HEK293T (cell line): ENCODE data around the gene MAGED1.
A peak's percentile ranks its signal among the peaks of the same experiment; 100 is the strongest.
"Not testable (repeated sequence)": the region's sequence is repeated elsewhere in the genome, so short reads cannot be mapped to it uniquely, and the experiment has no call there.

Experiments
- CTCF ChIA-PET: fragments of 350-600 bp; formaldehyde crosslinking; extraction: SDS; loops from one replicate; lab custom pipeline; 2021; ENCODE audit warnings: antibody characterized with exemption, inconsistent platforms; lab: Yijun Ruan, JAX
- POLR2A ChIA-PET: fragments of 350-600 bp; formaldehyde crosslinking; extraction: SDS; loops from one replicate; lab custom pipeline; 2020; ENCODE audit warnings: antibody characterized with exemption, inconsistent platforms; lab: Yijun Ruan, JAX
- DNase-seq: peaks from one replicate; pipeline ENCODE4 v3.0.0; 2012; ENCODE audit warnings: mixed read lengths; ENCODE audit errors: extremely low spot score
- ARNT ChIP-seq: fragments of 450-650 bp; IDR thresholded peaks from 2 replicates; pipeline ENCODE4 v1.6.1; 2017; ENCODE audit warnings: mild to moderate bottlenecking
- BHLHE40 ChIP-seq: fragments of 450-650 bp; IDR thresholded peaks from 2 replicates; pipeline ENCODE4 v1.6.1; 2016; ENCODE audit warnings: mild to moderate bottlenecking, moderate library complexity, borderline replicate concordance
- CTBP1 ChIP-seq: fragments of 450-650 bp; IDR thresholded peaks from 2 replicates; pipeline ENCODE4 v1.6.1; 2016; ENCODE audit warnings: borderline replicate concordance
- ELF4 ChIP-seq: fragments of 450-650 bp; IDR thresholded peaks from 2 replicates; pipeline ENCODE4 v1.6.1; 2017; ENCODE audit warnings: antibody characterized with exemption
- FOXA1 ChIP-seq: fragments of 450-650 bp; IDR thresholded peaks from 2 replicates; pipeline ENCODE4 v1.6.1; 2016; ENCODE audit warnings: mild to moderate bottlenecking
- FOXK2 ChIP-seq: fragments of 450-650 bp; IDR thresholded peaks from 2 replicates; pipeline ENCODE4 v1.6.1; 2016; ENCODE audit warnings: mild to moderate bottlenecking
- FOXM1 ChIP-seq: fragments of 450-650 bp; IDR thresholded peaks from 2 replicates; pipeline ENCODE4 v1.6.1; 2017; ENCODE audit warnings: mild to moderate bottlenecking, borderline replicate concordance
- HDGF ChIP-seq: fragments of 450-650 bp; IDR thresholded peaks from 2 replicates; pipeline ENCODE4 v1.6.1; 2017; ENCODE audit warnings: antibody characterized with exemption, borderline replicate concordance
- L3MBTL2 ChIP-seq: fragments of 450-650 bp; conservative IDR thresholded peaks from 2 replicates; pipeline ENCODE4 v1.6.1; 2016; ENCODE audit warnings: mild to moderate bottlenecking
- LEF1 ChIP-seq: fragments of 450-650 bp; IDR thresholded peaks from 2 replicates; pipeline ENCODE4 v1.6.1; 2017; ENCODE audit warnings: mild to moderate bottlenecking, borderline replicate concordance
- NFRKB ChIP-seq: fragments of 450-650 bp; IDR thresholded peaks from 2 replicates; pipeline ENCODE4 v1.6.1; 2016; ENCODE audit warnings: mild to moderate bottlenecking, moderate library complexity
- SP1 ChIP-seq: fragments of 450-650 bp; IDR thresholded peaks from 2 replicates; pipeline ENCODE4 v1.6.1; 2017
- SUZ12 ChIP-seq: fragments of 450-650 bp; IDR thresholded peaks from 2 replicates; pipeline ENCODE4 v1.6.1; 2016; ENCODE audit warnings: mild to moderate bottlenecking
- TARDBP ChIP-seq: fragments of 450-650 bp; IDR thresholded peaks from 2 replicates; pipeline ENCODE4 v1.6.1; 2016
- ZNF384 ChIP-seq: fragments of 450-650 bp; IDR thresholded peaks from 2 replicates; pipeline ENCODE4 v1.6.1; 2016
- TF ChIP-seq, protein P1 (sequence below): fragments of 450-650 bp; IDR thresholded peaks from 2 replicates; pipeline ENCODE4 v1.6.1; 2016

The MAGED1 gene

DNA sequence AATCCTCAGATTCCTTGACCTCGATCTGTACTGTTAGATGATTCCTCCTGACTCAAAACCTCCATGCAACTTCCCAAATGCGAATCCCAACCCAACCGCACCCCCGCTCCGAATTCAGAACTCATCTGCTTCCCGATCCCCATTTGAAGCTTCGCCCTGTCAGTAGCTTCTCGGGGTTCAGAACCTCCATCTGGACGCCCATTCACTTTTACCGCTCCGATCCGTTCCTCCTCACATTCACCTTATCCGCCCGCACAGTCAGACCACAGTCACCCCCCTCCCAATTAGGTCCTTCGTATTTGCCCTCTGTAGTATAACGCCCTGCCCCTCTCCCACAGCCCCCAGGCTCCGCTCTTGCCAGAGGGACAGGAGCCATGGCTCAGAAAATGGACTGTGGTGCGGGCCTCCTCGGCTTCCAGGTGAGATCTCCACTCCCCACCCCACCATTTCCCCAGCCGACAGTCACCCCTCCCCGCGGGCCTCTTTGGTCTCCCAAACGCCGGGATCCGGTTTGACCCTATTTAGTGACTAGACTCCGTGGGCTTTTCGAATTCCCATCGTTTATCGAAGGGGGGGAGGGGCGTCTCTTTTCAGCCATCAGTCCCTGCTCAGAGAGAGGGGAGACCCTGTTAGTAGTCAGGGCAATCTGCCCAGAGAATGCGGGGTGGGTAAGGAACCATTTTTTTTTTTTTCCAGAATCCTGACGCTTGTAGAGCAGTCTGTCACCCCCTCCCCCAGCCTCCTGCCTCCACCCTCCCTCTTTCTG is 691 bp downstream of the MAGED1 start:
- ChIA-PET CTCF (no interaction called here), POLR2A (interaction anchor here (1.0 to 1.6 kb wide), 2 partner anchors 9 to 24 kb away, joined by 3 to 8 read pairs; no protein-coding TSS in a partner anchor)
- TF ChIP-seq HDGF (no peak), L3MBTL2 (peak; percentile 27; the same call in 1 of the 2 replicates)

DNA sequence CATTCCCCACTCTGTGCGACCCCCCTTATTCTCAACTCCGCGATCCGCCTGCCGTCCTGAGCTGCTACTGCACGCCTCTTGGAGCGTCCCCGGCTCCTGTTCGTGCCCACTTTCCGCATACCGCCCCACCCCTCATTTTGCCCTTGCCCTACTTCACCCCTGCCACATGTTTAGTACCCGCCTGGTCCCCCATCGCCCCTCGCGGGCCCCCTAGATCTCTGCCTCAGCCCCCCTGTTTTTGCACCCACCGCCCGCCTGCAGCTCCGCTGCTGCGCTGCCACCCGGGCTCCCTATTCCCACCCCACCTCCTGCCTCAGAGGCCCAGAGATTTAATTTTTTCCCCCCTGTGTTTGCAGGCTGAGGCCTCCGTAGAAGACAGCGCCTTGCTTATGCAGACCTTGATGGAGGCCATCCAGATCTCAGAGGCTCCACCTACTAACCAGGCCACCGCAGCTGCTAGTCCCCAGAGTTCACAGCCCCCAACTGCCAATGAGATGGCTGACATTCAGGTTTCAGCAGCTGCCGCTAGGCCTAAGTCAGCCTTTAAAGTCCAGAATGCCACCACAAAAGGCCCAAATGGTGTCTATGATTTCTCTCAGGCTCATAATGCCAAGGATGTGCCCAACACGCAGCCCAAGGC is 1.4 kb downstream of the MAGED1 start:
- ChIA-PET CTCF (no interaction called here), POLR2A (no interaction called here)
- TF ChIP-seq, protein P1, sequence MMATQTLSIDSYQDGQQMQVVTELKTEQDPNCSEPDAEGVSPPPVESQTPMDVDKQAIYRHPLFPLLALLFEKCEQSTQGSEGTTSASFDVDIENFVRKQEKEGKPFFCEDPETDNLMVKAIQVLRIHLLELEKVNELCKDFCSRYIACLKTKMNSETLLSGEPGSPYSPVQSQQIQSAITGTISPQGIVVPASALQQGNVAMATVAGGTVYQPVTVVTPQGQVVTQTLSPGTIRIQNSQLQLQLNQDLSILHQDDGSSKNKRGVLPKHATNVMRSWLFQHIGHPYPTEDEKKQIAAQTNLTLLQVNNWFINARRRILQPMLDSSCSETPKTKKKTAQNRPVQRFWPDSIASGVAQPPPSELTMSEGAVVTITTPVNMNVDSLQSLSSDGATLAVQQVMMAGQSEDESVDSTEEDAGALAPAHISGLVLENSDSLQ: no peak
- TF ChIP-seq BHLHE40 (no peak), L3MBTL2 (no peak), ZNF384 (no peak), NFRKB (no peak), SUZ12 (no peak), FOXM1 (no peak), HDGF (no peak), CTBP1 (no peak), LEF1 (no peak), ELF4 (no peak), SP1 (no peak), FOXA1 (no peak)
- DNase-seq: peak; percentile 12

More for the DNA sequence above, 691 bp downstream of the MAGED1 start:
- peak; percentile 18 for DNase-seq

DNA sequence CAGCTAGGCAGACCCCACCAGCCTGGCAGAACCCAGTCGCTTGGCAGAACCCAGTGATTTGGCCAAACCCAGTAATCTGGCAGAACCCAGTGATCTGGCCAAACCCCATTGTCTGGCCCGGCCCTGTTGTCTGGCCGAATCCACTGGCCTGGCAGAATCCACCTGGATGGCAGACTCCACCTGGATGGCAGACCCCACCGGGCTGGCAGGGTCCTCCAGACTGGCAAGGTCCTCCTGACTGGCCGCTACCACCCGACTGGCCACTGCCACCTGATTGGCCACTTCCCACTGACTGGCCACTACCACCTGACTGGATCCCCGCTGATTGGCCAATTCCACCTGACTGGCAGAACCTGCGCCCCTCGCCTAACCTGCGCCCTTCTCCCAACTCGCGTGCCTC is 3.2 kb downstream of the MAGED1 start:
- TF ChIP-seq FOXM1 (no peak), ELF4 (no peak), NFRKB (no peak), FOXA1 (no peak), SP1 (no peak), TARDBP (no peak), SUZ12 (no peak), HDGF (no peak), ARNT (no peak), LEF1 (no peak), BHLHE40 (no peak), L3MBTL2 (no peak), FOXK2 (no peak), CTBP1 (no peak), ZNF384 (no peak)
- TF ChIP-seq, protein P1: no peak
- no peak for DNase-seq
- CTCF ChIA-PET: no interaction called here
- POLR2A ChIA-PET: no interaction called here

DNA sequence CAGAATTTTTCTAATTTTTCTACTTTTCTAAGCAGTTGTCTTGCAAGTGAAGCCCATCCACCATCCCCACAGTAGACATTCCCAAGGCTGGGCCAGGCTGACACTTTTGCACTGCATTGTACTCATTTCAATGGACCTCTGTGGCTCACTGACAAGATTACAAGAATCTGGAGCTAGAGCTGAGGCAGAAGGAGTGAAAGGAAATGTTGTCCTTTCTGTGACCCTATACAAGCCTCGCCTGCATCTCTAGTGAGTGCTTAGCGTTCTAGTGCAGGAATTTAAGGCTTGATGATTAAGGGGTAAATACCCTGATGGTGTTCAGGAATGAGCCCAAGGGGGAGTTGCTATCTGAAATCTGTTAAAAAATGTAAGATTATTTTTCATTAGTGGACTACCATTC is 6.3 kb downstream of the MAGED1 start:
- no peak for DNase-seq
- POLR2A ChIA-PET: no interaction called here
- no peak for TF ChIP-seq TARDBP
- TF ChIP-seq FOXK2: no peak
- CTCF ChIA-PET: no interaction called here

DNA sequence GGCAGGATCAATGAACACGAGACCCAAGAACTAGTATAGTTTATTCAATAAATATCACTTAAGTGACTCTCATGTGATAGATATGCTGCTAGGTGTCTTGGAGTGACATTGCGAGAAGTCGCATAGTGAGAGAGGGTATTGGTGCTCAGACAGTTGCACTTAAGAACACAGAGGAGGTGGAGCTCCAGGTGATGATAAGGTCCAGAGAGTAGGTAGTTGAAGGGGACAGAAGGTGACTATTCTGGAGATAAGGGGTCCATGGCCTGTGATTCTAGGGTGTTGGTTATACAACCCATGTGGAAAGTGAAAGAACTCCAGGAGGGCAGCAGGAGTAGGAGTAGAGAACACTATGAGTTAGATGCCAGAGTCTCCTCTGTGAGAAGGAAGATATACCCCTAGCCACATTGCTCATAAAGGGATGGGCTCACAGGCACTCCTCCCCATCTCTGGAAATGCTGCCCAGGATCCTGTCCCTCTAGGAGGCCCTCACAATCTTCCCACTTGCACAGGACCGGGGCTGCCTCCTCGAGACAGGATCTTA is 9.2 kb downstream of the MAGED1 start:
- ChIA-PET CTCF (no interaction called here), POLR2A (interaction anchor here (1.0 to 1.9 kb wide), 2 partner anchors 9 to 14 kb away, joined by 4 to 8 read pairs; partner anchors contain the start of gene MAGED1)
- DNase-seq: no peak
- TF ChIP-seq CTBP1 (no peak), BHLHE40 (no peak), L3MBTL2 (no peak), FOXM1 (no peak), ELF4 (no peak), FOXK2 (no peak), LEF1 (no peak), FOXA1 (no peak), HDGF (no peak), SP1 (no peak), TARDBP (no peak), SUZ12 (no peak)
- TF ChIP-seq, protein P1: no peak

DNA sequence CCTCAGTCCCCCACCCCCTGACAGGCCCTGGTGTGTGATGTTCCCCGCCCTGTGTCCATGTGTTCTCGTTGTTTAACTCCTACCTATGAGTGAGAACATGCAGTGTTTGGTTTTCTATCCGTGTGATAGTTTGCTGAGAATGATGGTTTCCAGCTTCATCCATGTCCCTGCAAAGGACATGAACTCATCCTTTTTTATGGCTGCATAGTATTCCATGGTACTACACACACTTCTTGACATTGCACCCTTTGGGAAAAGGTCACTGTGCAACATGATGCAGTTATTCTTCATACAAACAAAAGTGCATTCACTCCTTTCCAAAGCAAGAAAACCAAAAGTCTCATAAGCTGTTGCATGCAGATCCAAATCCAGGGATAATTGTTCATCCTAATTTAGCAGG is 11.7 kb downstream of the MAGED1 start:
- POLR2A ChIA-PET, DNase-seq, CTCF ChIA-PET: not testable (repeated sequence)
